ENCODE data around the gene ANKRD40CL. TPM values are rescaled to one million over a fixed set of nuclear protein-coding genes. Genes with fewer than 3 reads are reported as not detected.

ANKRD40CL gene
- total RNA-seq, 1 experiment from 2014 or later, result not detected

- Histone ChIP-seq H3K36me3 (no peaks in the 10 kb centered on the region), H3K9me3 (replicated peaks) (no peaks in the 10 kb centered on the region), H3K4me3 (no peak overlapping the region), H3K27me3 (replicated peaks) (no peaks in the 10 kb centered on the region), H3K4me1 (replicated peaks) (no peaks in the 10 kb centered on the region), H3K27ac (no peak overlapping the region)
- DNase-seq (ENCODE audit: low read depth in 1 of 2, low spot score in 2 of 2), result no peak
Observed at GRCh38 chr17:50799582-50799981, 32.3 kb upstream of the ANKRD40CL start.

GRCh38 chr17:50798424-50799288 lies 31.3 kb upstream of the ANKRD40CL start:
- no peaks in the 10 kb centered on the region for H3K4me1 ChIP-seq (replicated peaks)
- no peaks in the 10 kb centered on the region for H3K36me3 ChIP-seq
- no peaks in the 10 kb centered on the region for H3K27me3 ChIP-seq (replicated peaks)
- no peak for DNase-seq (ENCODE audit: low read depth in 1 of 2, low spot score in 2 of 2)
- no peak overlapping the region for H3K4me3 ChIP-seq
- no peaks in the 10 kb centered on the region for H3K9me3 ChIP-seq (replicated peaks)
- no peak overlapping the region for H3K27ac ChIP-seq

GRCh38 chr17:50797135-50797810 lies 30.0 kb upstream of the ANKRD40CL start:
- H3K36me3 ChIP-seq, result no peaks in the 10 kb centered on the region
- no peaks in the 10 kb centered on the region for H3K27me3 ChIP-seq (replicated peaks)
- no peaks in the 10 kb centered on the region for H3K4me1 ChIP-seq (replicated peaks)
- no peaks in the 10 kb centered on the region for H3K9me3 ChIP-seq (replicated peaks)
- DNase-seq (ENCODE audit: low read depth in 1 of 2, low spot score in 2 of 2), result no peak
- no peak overlapping the region for H3K27ac ChIP-seq
- no peak overlapping the region for H3K4me3 ChIP-seq

GRCh38 chr17:50794361-50794760 lies 27.0 kb upstream of the ANKRD40CL start:
- H3K9me3 ChIP-seq (replicated peaks), result no peaks in the 10 kb centered on the region
- H3K27me3 ChIP-seq (replicated peaks), result no peaks in the 10 kb centered on the region
- no peak for DNase-seq (ENCODE audit: low read depth in 1 of 2, low spot score in 2 of 2)
- H3K4me1 ChIP-seq (replicated peaks), result no peaks in the 10 kb centered on the region
- H3K27ac ChIP-seq, result no peak overlapping the region
- H3K4me3 ChIP-seq, result no peak overlapping the region
- no peaks in the 10 kb centered on the region for H3K36me3 ChIP-seq

GRCh38 chr17:50793007-50793406 lies 25.7 kb upstream of the ANKRD40CL start:
- Histone ChIP-seq H3K4me1 (replicated peaks) (no peaks in the 10 kb centered on the region), H3K4me3 (no peak overlapping the region), H3K36me3 (no peaks in the 10 kb centered on the region), H3K27ac (no peak overlapping the region), H3K9me3 (replicated peaks) (no peaks in the 10 kb centered on the region), H3K27me3 (replicated peaks) (no peaks in the 10 kb centered on the region; the same call in 1 of the 2 replicates)
- DNase-seq (ENCODE audit: low read depth in 1 of 2, low spot score in 2 of 2), result no peak

- H3K4me1 ChIP-seq (replicated peaks), result no peaks in the 10 kb centered on the region
- H3K27me3 ChIP-seq (replicated peaks), result no peaks in the 10 kb centered on the region; the same call in 1 of the 2 replicates
- no peak overlapping the region for H3K27ac ChIP-seq
- DNase-seq (ENCODE audit: low read depth in 1 of 2, low spot score in 2 of 2), result no peak
- H3K9me3 ChIP-seq (replicated peaks), result no peaks in the 10 kb centered on the region
- no peaks in the 10 kb centered on the region for H3K36me3 ChIP-seq
- H3K4me3 ChIP-seq, result no peak overlapping the region
Observed at GRCh38 chr17:50792132-50792531, 24.8 kb upstream of the ANKRD40CL start.

- no peak overlapping the region for H3K27ac ChIP-seq
- no peaks in the 10 kb centered on the region for H3K9me3 ChIP-seq (replicated peaks)
- no peak for DNase-seq (ENCODE audit: low read depth in 1 of 2, low spot score in 2 of 2)
- H3K36me3 ChIP-seq, result no peaks in the 10 kb centered on the region
- H3K27me3 ChIP-seq (replicated peaks), result no peaks in the 10 kb centered on the region; the same call in 1 of the 2 replicates
- H3K4me1 ChIP-seq (replicated peaks), result no peaks in the 10 kb centered on the region
- H3K4me3 ChIP-seq, result no peak overlapping the region
Observed at GRCh38 chr17:50790618-50791017, 23.3 kb upstream of the ANKRD40CL start.

GRCh38 chr17:50787106-50787505 lies 19.8 kb upstream of the ANKRD40CL start:
- H3K27ac ChIP-seq, result no peak overlapping the region
- H3K9me3 ChIP-seq (replicated peaks), result no peaks in the 10 kb centered on the region
- no peak for DNase-seq (ENCODE audit: low read depth in 1 of 2, low spot score in 2 of 2)
- no peaks in the 10 kb centered on the region for H3K36me3 ChIP-seq
- H3K4me1 ChIP-seq (replicated peaks), result no peaks in the 10 kb centered on the region
- no peaks in the 10 kb centered on the region; the same call in 1 of the 2 replicates for H3K27me3 ChIP-seq (replicated peaks)
- H3K4me3 ChIP-seq, result no peak overlapping the region

- DNase-seq (ENCODE audit: low read depth in 1 of 2, low spot score in 2 of 2), result no peak
- H3K36me3 ChIP-seq, result no peaks in the 10 kb centered on the region
- H3K4me3 ChIP-seq, result no peak overlapping the region
- H3K4me1 ChIP-seq (replicated peaks), result no peaks in the 10 kb centered on the region
- H3K9me3 ChIP-seq (replicated peaks), result no peaks in the 10 kb centered on the region
- H3K27ac ChIP-seq, result no peak overlapping the region
- no peaks in the 10 kb centered on the region; the same call in 1 of the 2 replicates for H3K27me3 ChIP-seq (replicated peaks)
Observed at GRCh38 chr17:50785946-50786570, 18.7 kb upstream of the ANKRD40CL start.

GRCh38 chr17:50785126-50785525 lies 17.8 kb upstream of the ANKRD40CL start:
- H3K36me3 ChIP-seq, result no peaks in the 10 kb centered on the region
- no peak overlapping the region for H3K4me3 ChIP-seq
- H3K4me1 ChIP-seq (replicated peaks), result no peaks in the 10 kb centered on the region
- no peaks in the 10 kb centered on the region for H3K9me3 ChIP-seq (replicated peaks)
- H3K27me3 ChIP-seq (replicated peaks), result no peaks in the 10 kb centered on the region; the same call in 1 of the 2 replicates
- no peak for DNase-seq (ENCODE audit: low read depth in 1 of 2, low spot score in 2 of 2)
- H3K27ac ChIP-seq, result no peak overlapping the region

- no peaks in the 10 kb centered on the region for H3K36me3 ChIP-seq
- H3K4me3 ChIP-seq, result no peak overlapping the region
- no peaks in the 10 kb centered on the region for H3K9me3 ChIP-seq (replicated peaks)
- DNase-seq (ENCODE audit: low read depth in 1 of 2, low spot score in 2 of 2), result no peak
- H3K4me1 ChIP-seq (replicated peaks), result no peaks in the 10 kb centered on the region
- H3K27me3 ChIP-seq (replicated peaks), result no peaks in the 10 kb centered on the region; the same call in 1 of the 2 replicates
- no peak overlapping the region for H3K27ac ChIP-seq
Observed at GRCh38 chr17:50783905-50784304, 16.6 kb upstream of the ANKRD40CL start.

GRCh38 chr17:50783193-50783660 lies 15.9 kb upstream of the ANKRD40CL start:
- H3K27me3 ChIP-seq (replicated peaks), result no peaks in the 10 kb centered on the region
- H3K9me3 ChIP-seq (replicated peaks), result 0 out of 2 replicates have a peak, but pooled peaks cover 3% of the 10 kb centered on the region
- no peaks in the 10 kb centered on the region for H3K4me1 ChIP-seq (replicated peaks)
- no peaks in the 10 kb centered on the region for H3K36me3 ChIP-seq
- H3K4me3 ChIP-seq, result no peak overlapping the region
- no peak overlapping the region for H3K27ac ChIP-seq
- DNase-seq (ENCODE audit: low read depth in 1 of 2, low spot score in 2 of 2), result peak; percentile 82 to 91

- Histone ChIP-seq H3K27ac (no peak overlapping the region), H3K4me3 (no peak overlapping the region), H3K36me3 (no peaks in the 10 kb centered on the region), H3K27me3 (replicated peaks) (no peaks in the 10 kb centered on the region), H3K4me1 (replicated peaks) (no peaks in the 10 kb centered on the region), H3K9me3 (replicated peaks) (0 out of 2 replicates have a peak, but pooled peaks cover 3% of the 10 kb centered on the region)
- peak in 1 of 2 experiments; percentile 46 for DNase-seq (ENCODE audit: low read depth in 1 of 2, low spot score in 2 of 2)
Observed at GRCh38 chr17:50781167-50781566, 13.8 kb upstream of the ANKRD40CL start.
